HepG2 (cell line): ENCODE results near the gene DIS3L2. TPM values are rescaled to one million over a fixed set of nuclear protein-coding genes. Genes with fewer than 3 reads are reported as not detected.
A peak's percentile ranks its signal among the peaks of the same experiment; 100 is the strongest.

Source experiments
- ATAC-seq: fragments of 200-7000 bp; cut with Tn5 transposase; 3 replicates; pipeline ENCODE4 v1.9.1; 2020; ENCODE audit warnings: mild to moderate bottlenecking, moderate library complexity
- BruUV-seq: library from RNA; stranded (reverse); fragments of 400-500 nt; replicated peaks from 2 replicates; lab custom pipeline; 2021; lab: Mats Ljungman, UMichigan
- CTCF ChIA-PET: fragments of 300-600 bp; formaldehyde crosslinking; extraction: SDS; loops from one replicate; lab custom pipeline; 2021; ENCODE audit warnings: low total read pairs, inconsistent platforms, low intra/inter-chr PET ratio; lab: Yijun Ruan, JAX
- POLR2A ChIA-PET: fragments of 350-600 bp; sonication (Branson Sonifier 250); formaldehyde crosslinking; loops from one replicate; lab custom pipeline; 2020; ENCODE audit warnings: antibody characterized with exemption, inconsistent platforms; lab: Yijun Ruan, JAX
- DNase-seq: peaks from one replicate; pipeline ENCODE4 v3.0.0-alpha.2; 2015; ENCODE audit warnings: low spot score
- FAIRE-seq: peaks from 3 replicates; lab custom pipeline; 2011; peaks lifted over from hg19 to GRCh38; lab: Jason Lieb, UNC
- H2AFZ ChIP-seq: one replicate; pipeline ENCODE4 v1.6.1; 2011; ENCODE audit warnings: low read length, inconsistent platforms
- H3K27ac ChIP-seq: fragments of 300-600 bp; 3 replicates; pipeline ENCODE4 v1.8.0; 2011; ENCODE audit warnings: mixed run types, mild to moderate bottlenecking, mixed read lengths, low read length, inconsistent platforms; ENCODE audit not compliant: insufficient read depth; ENCODE audit errors: extremely low read length
- H3K27me3 ChIP-seq, 2 experiments: fragments of 200-600 bp in 1 of 2; 2 replicates in 1 of 2; 3 replicates in 1 of 2; pipeline versions ENCODE4 v1.6.0 to v1.8.0; 2011; ENCODE audit warnings: low read length in 2 of 2, mild to moderate bottlenecking in 2 of 2, moderate library complexity in 2 of 2, inconsistent platforms in 1 of 2; ENCODE audit not compliant: insufficient read depth in 2 of 2, control insufficient read depth in 1 of 2
- H3K36me3 ChIP-seq, 2 experiments: fragments of 200-600 bp in 1 of 2; replicated peaks in 1 of 2; 2 replicates in 1 of 2; 3 replicates in 1 of 2; pipeline versions ENCODE4 v1.5.1 to v1.8.0; 2011; ENCODE audit warnings: low read length in 2 of 2, inconsistent platforms in 1 of 2; ENCODE audit not compliant: insufficient read depth in 2 of 2, control insufficient read depth in 1 of 2
- H3K4me1 ChIP-seq: 2 replicates; pipeline ENCODE4 v1.5.1; 2012; ENCODE audit warnings: low read length, inconsistent platforms; ENCODE audit not compliant: insufficient read depth
- H3K4me2 ChIP-seq: 2 replicates; pipeline ENCODE4 v1.6.0; 2011; ENCODE audit warnings: low read depth, low read length, inconsistent platforms
- H3K4me3 ChIP-seq, 3 experiments: fragments of 200-600 bp in 1 of 3; sonication (generic), shearing (Covaris generic) in 1 of 3; replicated peaks in 1 of 3; 2 replicates each; pipeline ENCODE4 v1.5.1; 2011 to 2016; ENCODE audit warnings: low read length in 3 of 3, inconsistent platforms in 2 of 3, low read depth in 2 of 3, mild to moderate bottlenecking in 2 of 3, control low read depth in 1 of 3, mixed read lengths in 1 of 3; ENCODE audit not compliant: insufficient read depth in 1 of 3
- H3K79me2 ChIP-seq: one replicate; pipeline ENCODE4 v1.6.1; 2011; ENCODE audit warnings: low read length, inconsistent platforms; ENCODE audit not compliant: insufficient read depth
- H3K9ac ChIP-seq: 2 replicates; pipeline ENCODE4 v1.6.0; 2011; ENCODE audit warnings: mild to moderate bottlenecking, low read depth, low read length, inconsistent platforms; ENCODE audit not compliant: insufficient read depth
- H3K9me3 ChIP-seq: 2 replicates; pipeline ENCODE4 v1.5.1; 2012; ENCODE audit warnings: mild to moderate bottlenecking, low read length
- H4K20me1 ChIP-seq: 2 replicates; pipeline ENCODE4 v1.6.0; 2011; ENCODE audit warnings: inconsistent platforms, mild to moderate bottlenecking, low read length, moderate library complexity; ENCODE audit not compliant: insufficient read depth
- ARNT2 ChIP-seq: sonication (generic); formaldehyde crosslinking; IDR thresholded peaks from 2 replicates; pipeline ENCODE4 v1.8.0; 2022; ENCODE audit warnings: mild to moderate bottlenecking, low read depth, missing genetic modification reagents, moderate library complexity
- CAMTA2 ChIP-seq: sonication (generic); formaldehyde crosslinking; IDR thresholded peaks from 2 replicates; pipeline ENCODE4 v1.4.0; 2020; ENCODE audit warnings: mild to moderate bottlenecking, missing genetic modification reagents, borderline replicate concordance
- CCAR2 ChIP-seq: fragments of 200-400 bp; formaldehyde crosslinking; optimal IDR thresholded peaks from 2 replicates; pipeline ENCODE3; 2018; ENCODE audit warnings: low read depth, mild to moderate bottlenecking, low read length, moderate library complexity
- CHCHD3 ChIP-seq: sonication (generic); formaldehyde crosslinking; IDR thresholded peaks from 2 replicates; pipeline ENCODE4 v1.8.0; 2022; ENCODE audit warnings: mild to moderate bottlenecking, missing genetic modification reagents, moderate library complexity
- HOXD1 ChIP-seq: sonication (generic); formaldehyde crosslinking; IDR thresholded peaks from 2 replicates; pipeline ENCODE4 v1.5.0; 2020; ENCODE audit warnings: missing genetic modification reagents
- IRX3 ChIP-seq: sonication (generic); formaldehyde crosslinking; IDR thresholded peaks from 2 replicates; pipeline ENCODE4 v1.8.1; 2023; ENCODE audit warnings: mild to moderate bottlenecking, low read depth, missing genetic modification reagents, borderline replicate concordance
- KDM5B ChIP-seq: sonication (generic); formaldehyde crosslinking; IDR thresholded peaks from 2 replicates; pipeline ENCODE4 v1.4.0; 2020; ENCODE audit warnings: missing genetic modification reagents, mild to moderate bottlenecking, borderline replicate concordance
- PATZ1 ChIP-seq: sonication (generic); formaldehyde crosslinking; IDR thresholded peaks from 2 replicates; pipeline ENCODE4 v1.4.0; 2020; ENCODE audit warnings: missing genetic modification reagents
- RAD21 ChIP-seq: fragments of 450-650 bp; formaldehyde crosslinking; IDR thresholded peaks from 2 replicates; pipeline ENCODE4 v1.5.0; 2020; ENCODE audit warnings: mild to moderate bottlenecking
- RFXANK ChIP-seq: IDR thresholded peaks from 2 replicates; pipeline ENCODE4 v1.6.1; 2016
- SCMH1 ChIP-seq: sonication (generic); formaldehyde crosslinking; IDR thresholded peaks from 2 replicates; pipeline ENCODE4 v1.9.0; 2021; ENCODE audit warnings: missing genetic modification reagents, mild to moderate bottlenecking, borderline replicate concordance
- SIX1 ChIP-seq: sonication (generic); formaldehyde crosslinking; IDR thresholded peaks from 2 replicates; pipeline ENCODE4 v1.4.0; 2020; ENCODE audit warnings: missing genetic modification reagents, borderline replicate concordance
- SMC3 ChIP-seq: IDR thresholded peaks from 2 replicates; pipeline ENCODE4 v1.6.1; 2011; ENCODE audit warnings: low read length, improper control_type of control experiment
- SOX13 ChIP-seq, 3 experiments: fragments of 450-650 bp in 1 of 3; sonication (generic) in 1 of 3; formaldehyde crosslinking in 1 of 3; IDR thresholded peaks in 2 of 3; conservative IDR thresholded peaks in 1 of 3; 2 replicates each; pipeline versions ENCODE4 v1.5.0 to v1.6.1; 2016 to 2020; ENCODE audit warnings: antibody characterized with exemption in 1 of 3, mild to moderate bottlenecking in 1 of 3, missing compliant biosample characterization in 1 of 3, missing genetic modification reagents in 1 of 3, moderate library complexity in 1 of 3
- ZMYM2 ChIP-seq: sonication (generic); formaldehyde crosslinking; IDR thresholded peaks from 2 replicates; pipeline ENCODE4 v1.8.0; 2022; ENCODE audit warnings: mild to moderate bottlenecking, missing genetic modification reagents
- ZNF552 ChIP-seq: sonication (generic); formaldehyde crosslinking; IDR thresholded peaks from 2 replicates; pipeline ENCODE4 v1.9.0; 2022; ENCODE audit warnings: missing genetic modification reagents, mild to moderate bottlenecking, borderline replicate concordance
- ZNF605 ChIP-seq: sonication (generic); formaldehyde crosslinking; IDR thresholded peaks from 2 replicates; pipeline ENCODE4 v1.8.0; 2022; ENCODE audit warnings: mild to moderate bottlenecking, missing genetic modification reagents
- ZNF83 ChIP-seq: sonication (generic); formaldehyde crosslinking; IDR thresholded peaks from 2 replicates; pipeline ENCODE4 v1.4.0; 2020; ENCODE audit warnings: missing genetic modification reagents, mild to moderate bottlenecking, borderline replicate concordance
- WGBS: methylation state at CpG from one replicate; pipeline ENCODE4 v1.1.6; 2017; ENCODE audit warnings: low lambda C conversion rate; 5-methylcytosine and 5-hydroxymethylcytosine counted together
- in situ Hi-C: cut with HindIII; loops from 2 replicates; pipeline ENCODE4 v1.10.0; 2017; ENCODE audit warnings: low pct_unique_long_range_greater_than_20kb; ENCODE audit not compliant: extremely low pct_ligation_motif_present
- intact Hi-C: fragments of 100-400 bp; cut with micrococcal nuclease; formaldehyde crosslinking; loops from one replicate; pipeline ENCODE4 v1.10.0; 2022; ENCODE audit not compliant: unreplicated experiment
- polyA plus RNA-seq, 8 experiments: library from polyadenylated mRNA; depleted of rRNA in 3 of 8; stranded (reverse) in 7 of 8; unstranded in 1 of 8; fragments of >200 nt; fragmentation: Illumina TruSeq in 4 of 8; extraction: Trizol in 4 of 8; gene quantifications; 2 replicates each; pipeline versions ENCODE4 v1.2.1 to v1.2.3, GENCODE V29; 2011 to 2016; ENCODE audit warnings: low read depth in 4 of 8, missing spikeins in 1 of 8, mixed read lengths in 1 of 8; ENCODE audit not compliant: insufficient read depth in 1 of 8
- total RNA-seq, 5 experiments: library from RNA; depleted of rRNA; stranded (reverse); fragments of >200 nt; fragmentation: Illumina TruSeq; extraction: Trizol; gene quantifications; 2 replicates each; pipeline ENCODE4 v1.2.3, GENCODE V29; 2016; ENCODE audit warnings: low read depth in 1 of 5
- TF ChIP-seq, protein P1 (sequence below): sonication (generic); formaldehyde crosslinking; conservative IDR thresholded peaks from 2 replicates; pipeline ENCODE4 v1.8.0; 2022; ENCODE audit warnings: low read depth, missing genetic modification reagents
- TF ChIP-seq, protein P2 (sequence below): sonication (generic); formaldehyde crosslinking; conservative IDR thresholded peaks from 2 replicates; pipeline ENCODE4 v1.8.0; 2022; ENCODE audit warnings: missing genetic modification reagents

Gene DIS3L2
- total and polyA plus RNA-seq, 2 of the 13 experiments (the other 11 are each of a cell fraction or from before 2014, with no cell fraction given): 7.0 to 23.9 TPM

- Histone ChIP-seq H4K20me1 (no peaks in the 10 kb centered on the region), H3K4me2 (no peak overlapping the region), H3K36me3 (peaks cover 0 to 4% of the 10 kb centered on the region in 2 experiments; a peak in 3 of 5 replicates), H3K9me3 (no peaks in the 10 kb centered on the region), H3K4me3 (no peak overlapping the region), H3K4me1 (peaks cover 14% of the 10 kb centered on the region), H3K9ac (no peak overlapping the region), H3K27me3 (no peaks in the 10 kb centered on the region), H2AFZ (no peak overlapping the region), H3K27ac (no peak overlapping the region), H3K79me2 (no peaks in the 10 kb centered on the region)
- ChIA-PET CTCF (interaction anchor here (3.8 to 4.1 kb wide), 2 partner anchors 216 to 236 kb away, joined by 25 to 26 read pairs; partner anchors contain the start of gene NPPC), POLR2A (no interaction called here)
- intact Hi-C loops: loop anchor here (1.0 to 5.0 kb wide), 3 partner anchors 185 to 236 kb away; no protein-coding TSS in a partner anchor
- BruUV-seq: no TSS peak
- in situ Hi-C loops: loop anchor here (10.0 kb wide), 1 partner anchor 217 kb away; the partner anchor contains the start of gene NPPC
- WGBS: 70% methylated on average over 3 of the region's 3 CpGs
- DNase-seq (peak; percentile 28), FAIRE-seq (peak; percentile 65), ATAC-seq (peak; percentile 86)
- TF ChIP-seq, protein P1, sequence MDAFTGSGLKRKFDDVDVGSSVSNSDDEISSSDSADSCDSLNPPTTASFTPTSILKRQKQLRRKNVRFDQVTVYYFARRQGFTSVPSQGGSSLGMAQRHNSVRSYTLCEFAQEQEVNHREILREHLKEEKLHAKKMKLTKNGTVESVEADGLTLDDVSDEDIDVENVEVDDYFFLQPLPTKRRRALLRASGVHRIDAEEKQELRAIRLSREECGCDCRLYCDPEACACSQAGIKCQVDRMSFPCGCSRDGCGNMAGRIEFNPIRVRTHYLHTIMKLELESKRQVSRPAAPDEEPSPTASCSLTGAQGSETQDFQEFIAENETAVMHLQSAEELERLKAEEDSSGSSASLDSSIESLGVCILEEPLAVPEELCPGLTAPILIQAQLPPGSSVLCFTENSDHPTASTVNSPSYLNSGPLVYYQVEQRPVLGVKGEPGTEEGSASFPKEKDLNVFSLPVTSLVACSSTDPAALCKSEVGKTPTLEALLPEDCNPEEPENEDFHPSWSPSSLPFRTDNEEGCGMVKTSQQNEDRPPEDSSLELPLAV (CRISPR knock-in tag): no peak
- TF ChIP-seq, protein P2, sequence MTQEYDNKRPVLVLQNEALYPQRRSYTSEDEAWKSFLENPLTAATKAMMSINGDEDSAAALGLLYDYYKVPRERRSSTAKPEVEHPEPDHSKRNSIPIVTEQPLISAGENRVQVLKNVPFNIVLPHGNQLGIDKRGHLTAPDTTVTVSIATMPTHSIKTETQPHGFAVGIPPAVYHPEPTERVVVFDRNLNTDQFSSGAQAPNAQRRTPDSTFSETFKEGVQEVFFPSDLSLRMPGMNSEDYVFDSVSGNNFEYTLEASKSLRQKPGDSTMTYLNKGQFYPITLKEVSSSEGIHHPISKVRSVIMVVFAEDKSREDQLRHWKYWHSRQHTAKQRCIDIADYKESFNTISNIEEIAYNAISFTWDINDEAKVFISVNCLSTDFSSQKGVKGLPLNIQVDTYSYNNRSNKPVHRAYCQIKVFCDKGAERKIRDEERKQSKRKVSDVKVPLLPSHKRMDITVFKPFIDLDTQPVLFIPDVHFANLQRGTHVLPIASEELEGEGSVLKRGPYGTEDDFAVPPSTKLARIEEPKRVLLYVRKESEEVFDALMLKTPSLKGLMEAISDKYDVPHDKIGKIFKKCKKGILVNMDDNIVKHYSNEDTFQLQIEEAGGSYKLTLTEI (CRISPR knock-in tag): no peak
- TF ChIP-seq ZNF605 (CRISPR knock-in tag) (no peak), ZMYM2 (no peak), CCAR2 (no peak), ZNF83 (CRISPR knock-in tag) (no peak), SIX1 (peak; percentile 39; the same call in 1 of the 2 replicates), SMC3 (peak; percentile 93), HOXD1 (no peak), ZNF552 (CRISPR knock-in tag) (no peak), RFXANK (CRISPR knock-in tag) (0 out of 2 replicates have a peak, but pooled peaks have one; percentile 26), KDM5B (CRISPR knock-in tag) (no peak), SCMH1 (CRISPR knock-in tag) (no peak), RAD21 (peak; percentile 79; the same call in 1 of the 2 replicates), ARNT2 (CRISPR knock-in tag) (no peak), CAMTA2 (CRISPR knock-in tag) (no peak), CHCHD3 (CRISPR knock-in tag) (no peak), SOX13 (IDR thresholded peaks at IDR 0.05) (no peak), SOX13 (CRISPR knock-in tag; conservative IDR thresholded peaks at IDR 0.05 in 1 of 2, IDR thresholded peaks at IDR 0.05 in 1 of 2) (no peak), IRX3 (CRISPR knock-in tag) (no peak), PATZ1 (CRISPR knock-in tag) (no peak)
These were observed 180.5 kb downstream of the DIS3L2 start for GRCh38 chr2:232142049-232142448.
